HUDEP-2 (cell line): ENCODE data around the gene GZMM.

ENCODE experiments used
- DNase-seq, 76 experiments: peaks; one replicate each; lab custom pipeline; 2025; ENCODE audit not compliant: unreplicated experiment in 76 of 76; lab: John Stamatoyannopoulos, UW

The GZMM gene

DNA sequence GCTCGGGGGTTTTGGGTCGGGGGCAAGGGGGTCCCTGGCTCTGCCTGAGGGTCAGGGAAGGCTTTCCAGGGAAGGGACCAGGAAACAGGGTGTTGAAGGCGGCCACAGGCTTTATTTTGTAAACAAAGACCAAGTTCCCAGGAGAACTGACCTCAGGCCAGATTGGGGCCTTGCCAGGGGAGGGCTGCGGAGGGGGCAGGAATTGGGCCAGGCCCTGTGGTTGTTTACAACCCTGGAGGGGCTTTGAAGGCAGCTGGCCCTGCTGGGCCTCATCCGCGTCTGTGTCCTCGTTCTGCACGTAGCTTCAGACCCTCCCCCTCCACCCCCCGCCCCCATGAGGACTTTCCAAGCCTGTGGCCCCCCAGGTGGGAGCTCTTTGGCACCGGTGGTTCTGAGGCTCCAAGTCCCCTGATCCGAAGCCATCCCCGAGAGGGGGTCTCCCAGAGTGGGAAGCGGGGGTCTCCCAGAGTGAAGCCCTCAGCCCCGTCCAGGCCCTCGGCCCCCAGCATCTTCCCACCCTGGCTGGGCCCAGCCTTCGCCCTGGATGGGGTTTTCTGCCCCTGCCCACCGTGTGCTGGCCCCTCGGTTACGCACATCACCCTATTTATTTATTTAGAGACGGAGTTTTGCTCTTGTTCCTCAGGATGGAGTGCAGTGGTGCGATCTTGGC lies 15.1 kb downstream of the GZMM start:
- DNase-seq, result no peak

DNA sequence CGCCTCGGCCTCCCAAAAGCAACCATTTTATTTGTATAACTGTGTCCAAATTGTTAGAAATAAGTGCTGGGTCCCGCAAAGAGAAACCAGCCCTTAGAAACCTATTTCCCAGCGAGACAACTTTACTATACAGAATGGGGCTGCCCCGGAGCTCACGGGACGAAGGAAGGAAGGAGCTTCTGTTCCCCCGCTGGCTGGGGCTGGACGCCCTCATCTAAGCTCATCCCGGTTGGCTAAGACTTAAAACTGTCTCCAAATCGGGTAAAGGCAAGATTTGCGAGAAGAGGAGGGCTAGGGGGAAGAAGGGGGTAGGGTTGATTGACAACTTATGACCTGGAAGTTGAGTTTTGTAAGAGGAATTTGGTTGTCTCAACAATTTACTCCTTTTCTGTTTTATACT lies 16.3 kb downstream of the GZMM start:
- DNase-seq, result no peak

DNA sequence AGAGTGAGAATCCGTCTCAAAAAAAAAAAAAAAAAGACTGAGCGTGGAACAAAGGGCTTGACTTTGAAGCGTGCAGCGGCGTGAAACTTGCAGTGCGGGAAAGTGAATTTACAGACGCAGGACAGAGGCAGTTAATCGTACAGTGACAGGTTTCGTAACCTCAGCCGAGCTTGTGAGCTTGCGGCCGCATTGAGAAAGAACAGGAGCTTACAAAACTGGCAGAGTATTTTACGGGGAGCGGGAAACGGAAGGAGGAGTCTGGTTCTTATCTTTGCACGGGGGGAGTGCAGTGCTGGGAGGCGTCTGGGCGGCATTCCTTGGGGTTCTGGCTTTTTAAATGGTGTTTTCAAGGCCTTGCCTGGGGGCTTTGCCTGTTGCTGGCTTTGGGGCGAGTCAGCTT lies 22.6 kb downstream of the GZMM start:
- peak in 25 of 76 experiments; percentile 15 to 61 (median 41) for DNase-seq

DNA sequence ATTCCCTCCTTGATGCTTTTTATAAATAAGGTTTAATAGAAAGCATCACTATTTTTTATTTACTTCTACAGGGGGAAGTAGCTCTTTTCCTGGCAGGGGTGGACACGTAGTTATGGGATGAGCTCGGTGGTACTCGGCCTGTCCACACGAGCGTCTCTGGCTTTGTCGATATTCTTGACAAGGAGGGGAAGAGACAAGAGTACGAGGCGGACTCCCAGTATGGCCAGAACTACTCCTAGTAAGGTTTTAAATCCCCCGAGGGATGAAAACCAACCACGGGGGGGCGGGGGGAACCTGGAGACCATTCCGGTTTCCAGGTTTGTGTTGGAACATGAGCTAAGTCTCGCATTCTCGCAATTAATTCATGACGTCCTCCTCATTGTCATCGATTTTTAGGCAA lies 23.0 kb downstream of the GZMM start:
- no peak for DNase-seq

DNA sequence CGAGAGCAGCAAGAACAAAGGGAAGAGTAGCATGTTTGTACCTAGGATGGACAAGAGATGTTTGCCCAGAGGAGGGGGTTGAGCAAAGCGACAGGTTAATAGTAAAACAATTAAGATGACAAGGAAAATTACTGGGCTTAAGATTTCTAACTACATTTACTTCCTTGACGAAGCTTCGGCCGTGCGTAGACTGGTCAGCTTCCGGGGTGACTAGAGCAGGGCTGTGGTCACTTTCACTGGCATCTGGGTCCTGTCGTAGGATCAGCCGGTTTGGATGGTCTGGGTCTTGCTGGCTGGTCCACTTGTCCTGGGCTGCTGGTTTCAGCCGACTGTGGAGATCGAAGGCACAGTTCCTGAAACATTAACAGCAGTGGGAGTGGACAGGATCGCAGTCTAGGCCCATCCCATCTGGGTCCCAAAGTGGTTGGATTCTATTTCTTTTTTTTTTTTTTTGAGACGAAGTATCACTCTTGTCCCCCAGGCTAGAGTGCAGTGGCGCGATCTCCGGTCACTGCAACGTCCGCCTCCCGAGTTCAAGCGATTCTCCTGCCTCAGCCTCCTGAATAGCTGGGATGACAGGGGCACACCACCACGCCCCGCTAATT lies 23.5 kb downstream of the GZMM start:
- no peak for DNase-seq

DNA sequence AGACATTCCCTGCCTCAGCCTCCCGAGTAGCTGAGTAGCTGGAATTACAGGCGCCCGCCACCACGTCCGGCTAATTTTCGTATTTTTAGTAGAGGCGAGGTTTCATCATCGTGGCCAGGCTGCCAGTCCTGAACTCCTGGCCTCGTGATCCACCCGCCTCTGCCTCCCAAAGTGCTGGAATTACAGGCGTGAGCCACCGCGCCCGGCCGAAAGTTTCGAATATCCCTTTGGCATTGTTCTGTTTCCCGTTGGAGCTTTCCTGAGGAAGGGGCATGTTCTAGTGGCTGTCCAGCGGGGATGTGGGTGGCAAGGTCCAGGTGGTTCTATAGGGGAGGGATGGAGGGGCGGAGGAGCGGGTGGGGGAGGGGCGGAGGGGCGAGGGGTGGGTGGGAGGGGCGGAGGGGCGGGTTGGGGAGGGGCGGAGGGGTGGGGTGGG lies 26.4 kb downstream of the GZMM start:
- DNase-seq, result no peak

DNA sequence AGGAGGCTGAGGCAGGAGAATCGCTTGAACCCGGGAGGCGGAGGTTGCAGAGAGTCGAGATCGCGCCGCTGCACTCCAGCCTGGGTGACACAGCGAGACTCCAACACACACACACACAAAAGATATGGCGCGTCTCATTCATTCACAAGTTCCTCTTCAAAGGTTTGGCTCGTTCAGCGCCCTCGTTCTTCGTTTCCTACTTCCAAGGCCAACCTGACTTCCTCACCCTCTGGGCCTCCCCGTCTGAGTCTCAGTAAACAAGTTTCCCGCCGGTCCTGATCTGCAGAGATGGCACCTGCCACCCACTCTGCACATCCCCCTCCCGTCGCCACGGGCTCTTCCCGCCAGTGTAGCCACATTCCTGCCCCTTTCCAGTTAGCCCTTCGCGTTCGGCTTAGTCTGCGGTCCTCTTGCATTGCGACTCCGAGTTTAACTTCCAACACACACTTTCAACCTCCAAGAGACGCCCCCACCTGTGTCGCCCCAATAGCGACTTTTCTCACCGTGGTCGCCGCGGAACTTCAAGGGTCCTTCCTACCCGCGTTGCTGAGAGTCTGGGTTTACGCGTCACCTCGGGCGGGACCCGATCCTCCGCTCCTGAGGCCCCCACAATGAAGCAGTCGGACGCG lies 27.2 kb downstream of the GZMM start:
- DNase-seq, result peak in 61 of 76 experiments; percentile 40 to 96 (median 68)

DNA sequence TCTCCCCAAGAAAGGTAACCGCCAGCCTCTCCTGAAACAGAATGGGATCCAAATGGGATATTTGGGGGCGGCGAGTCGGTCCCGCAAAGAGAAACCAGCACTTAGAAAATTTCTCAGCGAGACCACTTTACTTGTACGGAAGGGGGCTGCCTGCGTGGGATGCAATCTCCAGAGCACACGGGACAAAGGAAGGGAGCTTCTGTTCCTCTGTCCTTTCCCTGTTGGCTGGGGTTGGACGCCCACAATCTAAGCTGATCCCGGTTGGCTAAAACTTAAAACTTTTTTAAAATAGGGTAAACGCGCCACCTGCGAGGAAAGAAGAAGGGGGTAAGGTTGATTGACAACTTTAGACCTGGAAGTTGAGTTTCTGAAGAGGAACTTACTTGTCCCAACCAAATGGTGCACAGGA lies 27.7 kb downstream of the GZMM start:
- DNase-seq, result peak in 46 of 76 experiments; percentile 12 to 83 (median 61)

DNA sequence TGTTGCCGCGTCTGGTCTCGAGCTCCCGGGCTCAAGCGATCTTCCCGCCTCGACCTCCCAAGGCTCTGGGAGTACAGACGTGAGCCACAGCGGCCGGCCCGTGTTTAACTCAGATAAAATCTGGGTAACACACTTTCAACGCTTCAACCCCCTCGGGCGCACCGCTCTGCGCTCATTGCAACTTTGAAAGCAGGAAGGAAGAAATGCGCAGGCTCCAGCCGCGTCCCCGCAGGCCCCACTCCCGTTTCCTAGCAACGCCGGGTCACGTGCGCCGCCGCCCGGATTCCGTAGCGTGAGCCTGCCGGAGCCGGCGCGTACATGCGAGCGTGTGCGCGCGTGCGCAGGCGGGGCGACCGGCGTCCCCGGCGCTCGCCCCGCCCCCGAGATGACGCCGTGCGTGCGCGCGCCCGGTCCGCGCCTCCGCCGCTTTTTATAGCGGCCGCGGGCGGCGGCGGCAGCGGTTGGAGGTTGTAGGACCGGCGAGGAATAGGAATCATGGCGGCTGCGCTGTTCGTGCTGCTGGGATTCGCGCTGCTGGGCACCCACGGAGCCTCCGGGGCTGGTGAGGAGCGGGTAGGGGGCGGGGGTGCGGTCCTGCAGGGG lies 28.4 kb downstream of the GZMM start, which contains the start of gene BSG:
Gene BSG, plus strand, starts transcription at position 457 of the 603 bp plus-strand sequence. Its CDS starts 39 bp downstream, at position 496.
- peak; percentile 84 to 100 (median 99) for DNase-seq

DNA sequence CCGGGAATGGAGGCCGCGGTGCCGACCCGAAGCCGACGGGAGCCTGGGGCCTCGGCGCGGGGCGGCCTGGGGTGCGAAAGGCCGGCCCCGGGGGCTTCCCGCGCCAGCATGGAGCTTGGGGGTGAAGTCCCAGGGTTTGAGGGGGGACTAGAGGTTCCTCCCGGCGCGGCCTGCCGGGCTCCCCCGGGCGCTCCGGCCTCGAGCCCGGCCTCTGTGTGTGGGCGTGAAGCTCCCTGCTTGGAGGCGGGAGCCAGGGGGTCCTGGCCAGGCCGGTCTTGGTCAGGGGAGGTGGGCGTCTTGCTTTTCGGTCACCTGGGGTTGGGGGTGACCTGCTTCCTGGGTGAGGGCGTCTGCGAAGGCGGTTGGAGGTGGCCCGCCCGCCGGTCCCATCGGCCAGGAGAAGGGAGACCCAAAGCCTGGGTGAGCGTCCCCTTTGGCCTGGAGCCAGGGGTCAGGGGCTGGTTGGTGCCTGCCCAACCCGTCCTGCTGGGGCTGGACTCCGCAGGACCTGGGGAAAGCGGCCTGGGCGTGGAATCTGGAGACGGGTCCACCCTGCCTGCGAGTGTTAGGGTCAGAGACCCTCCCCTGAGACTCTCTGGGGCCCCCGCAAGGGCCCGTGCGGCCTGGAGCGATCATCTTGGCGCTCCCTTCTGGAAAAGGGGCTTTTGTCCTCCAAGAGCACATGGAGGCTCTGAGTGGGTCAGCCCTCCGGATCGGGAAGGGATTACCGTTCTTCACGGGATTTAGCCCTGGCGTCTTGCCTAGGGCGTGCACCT lies 29.1 kb downstream of the GZMM start:
- peak in 35 of 76 experiments; percentile 15 to 77 (median 39) for DNase-seq

DNA sequence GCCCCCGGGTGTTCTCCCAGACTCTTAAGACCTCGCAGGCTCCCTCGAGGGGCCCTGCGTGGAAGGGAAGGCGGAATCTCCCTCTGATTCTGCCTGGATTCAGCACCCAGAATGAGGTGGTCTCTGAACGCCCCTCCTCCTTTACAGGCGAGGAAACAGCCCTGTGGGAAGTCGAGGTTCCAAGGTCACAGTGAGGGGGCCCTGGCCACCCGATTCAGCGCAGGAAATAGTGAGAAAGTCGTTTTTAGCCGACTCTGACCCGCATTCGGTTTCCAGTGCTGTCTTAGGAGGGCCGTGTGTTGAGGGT lies 29.6 kb downstream of the GZMM start:
- DNase-seq, result peak in 3 of 76 experiments; percentile 18 to 31 (median 28)

DNA sequence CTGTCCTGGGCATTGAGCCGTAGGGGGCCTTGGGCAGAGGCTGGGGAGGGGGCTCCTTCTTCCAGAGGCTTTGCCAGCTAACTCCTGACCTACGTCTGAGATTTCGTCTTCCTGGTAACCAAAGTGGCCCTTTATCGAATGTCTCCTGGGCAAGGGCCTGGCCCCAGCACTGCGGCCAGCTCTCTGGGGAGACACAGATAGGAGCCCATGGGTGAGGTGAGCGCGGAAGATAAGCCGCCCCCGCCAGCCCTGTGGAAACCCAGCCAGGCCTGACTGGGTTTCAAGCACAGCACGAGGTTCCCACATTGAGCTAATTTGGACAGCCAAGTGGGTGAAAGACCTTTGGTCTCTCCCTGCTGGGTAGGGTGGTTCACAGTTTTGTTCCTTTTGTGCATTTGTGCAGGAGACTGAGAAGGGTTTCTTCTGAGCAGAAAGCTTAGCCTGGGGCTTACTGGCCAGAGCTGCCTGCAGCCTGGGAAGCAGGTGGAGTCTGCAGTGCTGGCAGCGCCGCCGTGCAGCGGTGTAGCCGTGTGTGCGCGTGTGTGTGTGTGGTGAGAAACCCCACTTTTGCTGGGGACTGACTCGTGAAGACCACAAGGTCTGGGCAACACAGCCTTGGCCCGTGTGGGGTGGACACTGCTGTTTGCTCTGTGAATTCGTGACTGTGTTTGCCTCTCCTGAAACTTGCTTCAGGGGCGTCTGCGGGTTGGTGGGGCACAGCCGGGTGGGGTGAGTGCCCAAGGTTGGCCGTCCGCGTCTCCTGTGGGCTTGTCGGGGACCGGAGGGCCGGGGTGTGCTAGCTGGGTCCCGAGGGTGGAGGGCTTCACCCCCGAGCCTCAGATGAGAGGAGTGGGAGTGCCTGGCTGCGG lies 31.0 kb downstream of the GZMM start:
- peak in 75 of 76 experiments; percentile 70 to 98 (median 95) for DNase-seq

DNA sequence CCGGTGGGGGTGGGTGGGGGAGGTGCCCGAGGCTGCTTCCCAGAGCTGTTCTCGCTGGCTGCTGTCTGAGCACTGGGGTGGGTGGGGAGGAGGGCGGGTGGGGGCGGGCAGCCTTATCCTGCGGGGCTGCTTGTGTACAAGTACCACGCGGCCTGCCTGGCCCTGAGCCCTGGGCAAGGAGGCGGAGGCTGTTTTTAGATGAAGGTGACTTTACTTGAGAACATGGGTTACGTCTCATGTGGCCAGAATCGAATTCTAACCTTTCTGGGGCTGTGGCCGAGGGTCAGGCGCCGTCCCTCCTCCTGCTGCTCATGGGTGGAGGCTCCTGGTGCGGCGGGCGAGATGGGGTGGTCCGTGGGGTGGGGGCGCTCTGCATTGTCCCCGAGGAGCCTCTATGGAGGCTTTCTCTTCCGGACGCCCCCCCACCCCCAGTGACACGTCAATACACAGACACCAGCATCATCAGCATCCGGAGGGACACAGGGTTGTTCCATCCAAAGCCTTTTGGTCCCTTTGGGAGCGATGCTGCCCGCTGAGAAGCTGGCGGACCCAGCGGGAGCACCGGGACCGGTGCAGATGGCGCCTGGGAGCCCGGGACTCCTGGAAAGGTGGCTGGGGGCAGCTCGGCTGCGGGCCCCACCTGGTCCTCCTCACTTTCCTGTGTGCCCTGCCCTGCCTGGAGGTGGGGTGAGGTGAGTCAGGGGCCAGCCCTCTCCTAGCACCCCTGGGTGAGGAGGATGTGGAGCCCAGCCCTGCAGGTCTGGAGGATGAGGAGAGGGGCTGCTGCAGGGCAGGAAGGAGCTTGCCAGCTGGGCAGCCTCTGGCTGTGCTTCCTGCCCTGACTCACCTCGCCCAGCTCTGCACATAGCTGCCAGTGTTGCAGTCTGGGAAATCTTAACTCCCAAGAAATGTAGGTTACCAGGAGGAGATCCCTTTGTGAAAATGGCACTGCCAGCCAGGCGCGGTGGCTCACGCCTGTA lies 32.0 kb downstream of the GZMM start:
- peak in 73 of 76 experiments; percentile 62 to 97 (median 91) for DNase-seq

DNA sequence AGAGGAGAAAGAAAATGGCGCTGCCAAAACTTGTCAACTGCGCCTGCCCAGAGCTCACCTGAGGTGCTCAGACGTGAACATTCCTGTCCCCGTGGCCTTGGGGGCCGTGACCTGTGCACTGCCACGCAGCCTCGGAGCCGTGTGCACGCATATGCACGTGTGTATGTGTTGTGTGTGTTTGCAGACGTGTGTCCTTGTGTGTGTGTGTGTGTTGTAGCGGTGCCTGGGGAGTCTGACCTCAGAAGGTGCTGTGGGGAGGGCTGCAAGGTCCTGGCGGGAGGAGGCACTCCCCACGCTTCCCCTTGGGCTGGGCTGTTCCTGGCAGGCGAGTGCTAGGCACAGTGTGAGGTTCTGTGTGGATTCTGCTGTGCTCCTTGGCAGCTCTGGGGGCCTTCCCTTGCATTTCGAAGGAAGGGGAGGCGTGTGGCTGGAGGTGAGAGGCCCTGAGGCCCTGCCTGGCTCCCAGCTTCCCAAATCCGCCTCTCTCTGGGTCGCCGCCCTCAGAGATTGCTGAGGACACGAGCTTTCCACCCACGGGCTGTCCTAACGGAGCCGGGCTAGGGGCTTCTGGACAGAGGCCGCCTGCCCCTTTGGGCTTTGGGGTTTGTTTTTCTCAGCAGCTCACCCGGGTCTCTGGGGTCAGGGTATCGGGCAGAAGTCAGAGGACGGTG lies 33.0 kb downstream of the GZMM start:
- no peak for DNase-seq

DNA sequence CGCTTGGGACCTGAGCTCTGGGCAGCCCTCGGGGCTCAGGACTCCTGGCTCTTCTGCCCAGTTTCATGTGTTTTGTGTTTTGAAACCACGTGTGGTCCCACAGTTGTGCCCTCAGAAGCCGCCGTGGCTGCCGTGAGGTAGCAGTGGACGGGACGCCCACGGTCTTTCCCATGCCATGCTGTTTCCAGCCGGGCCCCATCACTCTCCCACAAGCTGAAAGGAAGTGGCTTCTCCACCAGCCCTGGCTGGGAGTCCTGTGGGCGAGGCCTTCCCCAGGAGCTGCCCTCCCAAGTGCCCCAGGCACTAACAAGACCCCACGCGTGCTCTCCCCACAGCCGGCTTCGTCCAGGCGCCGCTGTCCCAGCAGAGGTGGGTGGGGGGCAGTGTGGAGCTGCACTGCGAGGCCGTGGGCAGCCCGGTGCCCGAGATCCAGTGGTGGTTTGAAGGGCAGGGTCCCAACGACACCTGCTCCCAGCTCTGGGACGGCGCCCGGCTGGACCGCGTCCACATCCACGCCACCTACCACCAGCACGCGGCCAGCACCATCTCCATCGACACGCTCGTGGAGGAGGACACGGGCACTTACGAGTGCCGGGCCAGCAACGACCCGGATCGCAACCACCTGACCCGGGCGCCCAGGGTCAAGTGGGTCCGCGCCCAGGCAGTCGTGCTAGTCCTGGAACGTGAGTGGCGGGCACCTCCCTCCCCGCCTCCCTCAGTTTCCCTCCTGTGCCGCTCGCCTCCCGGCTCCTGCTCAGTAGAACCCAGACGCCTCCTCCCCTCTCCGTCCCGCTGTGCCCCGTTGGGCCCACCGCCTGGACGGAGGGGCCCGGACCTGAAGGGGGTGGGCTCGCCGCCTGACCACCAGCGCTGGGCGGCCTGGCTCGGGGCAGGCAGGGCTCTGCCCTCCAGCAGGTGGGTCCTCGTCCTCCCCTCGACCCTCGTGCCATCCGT lies 33.9 kb downstream of the GZMM start:
- no peak for DNase-seq

DNA sequence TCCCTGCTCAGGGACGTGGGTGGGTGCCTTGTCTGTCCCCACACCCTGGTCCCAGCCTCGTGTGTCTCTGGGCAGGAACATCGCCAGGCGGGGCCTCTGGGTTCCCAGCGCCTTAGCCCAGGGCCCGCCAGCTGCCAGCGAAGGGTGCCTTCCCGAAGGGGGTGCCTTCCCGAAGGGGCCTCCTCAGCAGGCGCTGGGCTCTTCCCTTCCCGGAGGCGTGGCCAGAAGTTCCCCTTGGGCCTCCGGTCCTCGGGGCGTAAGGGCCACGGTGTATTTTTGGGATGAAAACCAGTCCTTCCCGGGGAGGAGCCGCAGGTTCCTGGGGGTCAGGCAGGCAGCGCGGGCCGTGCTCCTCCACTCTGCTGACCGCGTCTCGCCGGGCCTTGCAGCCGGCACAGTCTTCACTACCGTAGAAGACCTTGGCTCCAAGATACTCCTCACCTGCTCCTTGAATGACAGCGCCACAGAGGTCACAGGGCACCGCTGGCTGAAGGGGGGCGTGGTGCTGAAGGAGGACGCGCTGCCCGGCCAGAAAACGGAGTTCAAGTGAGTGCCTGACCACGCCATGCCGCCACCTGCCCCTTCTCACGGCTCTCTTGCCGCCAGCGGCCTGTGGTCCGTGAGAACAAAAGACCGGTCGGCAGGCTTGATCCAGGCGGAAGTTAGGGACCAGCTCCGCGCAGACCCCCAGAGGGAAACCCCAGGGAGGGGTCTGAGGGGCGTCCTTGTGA lies 35.4 kb downstream of the GZMM start:
- DNase-seq, result no peak

DNA sequence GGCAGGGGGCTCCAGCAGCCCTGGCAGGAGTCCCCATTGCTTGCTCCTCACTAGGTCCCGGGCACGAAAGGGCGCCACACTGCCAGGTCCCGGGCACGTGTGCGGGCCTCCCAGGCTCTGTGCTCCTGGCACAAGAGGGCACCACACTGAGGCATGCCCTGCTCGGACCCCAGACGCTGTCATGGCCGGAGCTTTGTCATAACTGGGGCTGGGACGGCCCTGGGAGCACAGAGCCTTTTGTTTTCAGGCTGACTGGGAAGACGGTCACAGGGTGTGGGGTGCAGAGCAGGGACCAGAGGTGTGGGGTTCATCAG lies 35.9 kb downstream of the GZMM start:
- no peak for DNase-seq
